ENCODE results near the gene MAGI2. TPM values are rescaled to one million over a fixed set of nuclear protein-coding genes. Genes with fewer than 3 reads are reported as not detected.

MAGI2 gene
- total RNA-seq, 1 donor from 2014 or later: 11.4 TPM

DNA sequence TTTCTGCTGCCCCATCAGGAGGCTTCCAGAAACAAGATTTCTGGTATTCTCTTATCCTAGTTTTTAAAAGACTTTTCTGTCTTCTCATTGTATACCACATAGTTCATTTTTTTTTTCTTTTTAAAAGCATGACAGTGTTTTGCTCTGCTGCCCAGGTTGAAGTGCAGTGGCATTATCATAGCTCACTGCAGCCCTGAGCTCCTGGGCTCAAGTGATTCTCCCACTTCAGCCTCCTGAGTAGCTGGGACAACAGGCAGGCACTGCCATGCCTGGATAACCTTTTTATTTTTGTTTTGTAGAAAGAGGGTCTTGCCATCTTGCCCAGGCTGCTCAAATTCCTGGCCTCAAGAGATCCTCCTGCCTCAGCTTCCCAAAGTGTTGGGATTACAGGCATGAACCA is 757.6 kb downstream of the MAGI2 start:
- H3K27me3 Mint-ChIP-seq: no peaks in the 10 kb centered on the region
- TF ChIP-seq, protein P1, sequence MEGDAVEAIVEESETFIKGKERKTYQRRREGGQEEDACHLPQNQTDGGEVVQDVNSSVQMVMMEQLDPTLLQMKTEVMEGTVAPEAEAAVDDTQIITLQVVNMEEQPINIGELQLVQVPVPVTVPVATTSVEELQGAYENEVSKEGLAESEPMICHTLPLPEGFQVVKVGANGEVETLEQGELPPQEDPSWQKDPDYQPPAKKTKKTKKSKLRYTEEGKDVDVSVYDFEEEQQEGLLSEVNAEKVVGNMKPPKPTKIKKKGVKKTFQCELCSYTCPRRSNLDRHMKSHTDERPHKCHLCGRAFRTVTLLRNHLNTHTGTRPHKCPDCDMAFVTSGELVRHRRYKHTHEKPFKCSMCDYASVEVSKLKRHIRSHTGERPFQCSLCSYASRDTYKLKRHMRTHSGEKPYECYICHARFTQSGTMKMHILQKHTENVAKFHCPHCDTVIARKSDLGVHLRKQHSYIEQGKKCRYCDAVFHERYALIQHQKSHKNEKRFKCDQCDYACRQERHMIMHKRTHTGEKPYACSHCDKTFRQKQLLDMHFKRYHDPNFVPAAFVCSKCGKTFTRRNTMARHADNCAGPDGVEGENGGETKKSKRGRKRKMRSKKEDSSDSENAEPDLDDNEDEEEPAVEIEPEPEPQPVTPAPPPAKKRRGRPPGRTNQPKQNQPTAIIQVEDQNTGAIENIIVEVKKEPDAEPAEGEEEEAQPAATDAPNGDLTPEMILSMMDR (IDR thresholded peaks at IDR 0.05; ENCODE audit: unreplicated experiment): no peak

DNA sequence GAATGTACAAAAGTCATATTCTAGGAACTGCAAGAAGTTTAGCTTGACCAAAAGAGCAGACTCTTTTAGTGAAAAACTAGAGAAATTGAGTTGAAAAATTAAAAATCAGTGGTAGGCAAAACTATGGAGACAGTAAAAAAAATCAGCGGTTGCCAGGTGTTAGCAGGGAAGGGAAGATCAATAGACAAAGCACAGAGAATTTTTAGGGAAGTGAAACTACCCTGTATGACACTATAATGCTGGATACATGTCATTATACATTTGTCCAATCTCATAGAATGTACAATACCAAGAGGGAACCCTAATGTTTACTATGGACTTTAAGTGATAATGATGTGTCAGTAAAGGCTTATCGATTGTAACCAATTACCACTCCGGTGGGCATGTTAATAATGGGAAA is 761.9 kb downstream of the MAGI2 start:
- no peak overlapping the region for H3K4me3 Mint-ChIP-seq (ENCODE audit: low read depth)
- TF ChIP-seq, protein P1 (IDR thresholded peaks at IDR 0.05; ENCODE audit: unreplicated experiment): no peak
- no peak for DNase-seq (ENCODE audit: low spot score, unreplicated experiment)
- no peaks in the 10 kb centered on the region for H3K27me3 Mint-ChIP-seq
- peaks cover 18% of the 10 kb centered on the region for H3K4me1 Mint-ChIP-seq (ENCODE audit: low read depth)
- H3K36me3 Mint-ChIP-seq (ENCODE audit: insufficient read depth): no peaks in the 10 kb centered on the region
- H3K27ac Mint-ChIP-seq: no peak overlapping the region
- no peaks in the 10 kb centered on the region for H3K9me3 Mint-ChIP-seq (ENCODE audit: low read depth)

More for the DNA sequence above, 757.6 kb downstream of the MAGI2 start:
- Mint-ChIP-seq H3K36me3 (ENCODE audit: insufficient read depth) (no peaks in the 10 kb centered on the region), H3K4me1 (ENCODE audit: low read depth) (peaks cover 12% of the 10 kb centered on the region), H3K4me3 (ENCODE audit: low read depth) (no peak overlapping the region), H3K9me3 (ENCODE audit: low read depth) (no peaks in the 10 kb centered on the region), H3K27ac (no peak overlapping the region)
- DNase-seq (ENCODE audit: low spot score, unreplicated experiment): no peak

DNA sequence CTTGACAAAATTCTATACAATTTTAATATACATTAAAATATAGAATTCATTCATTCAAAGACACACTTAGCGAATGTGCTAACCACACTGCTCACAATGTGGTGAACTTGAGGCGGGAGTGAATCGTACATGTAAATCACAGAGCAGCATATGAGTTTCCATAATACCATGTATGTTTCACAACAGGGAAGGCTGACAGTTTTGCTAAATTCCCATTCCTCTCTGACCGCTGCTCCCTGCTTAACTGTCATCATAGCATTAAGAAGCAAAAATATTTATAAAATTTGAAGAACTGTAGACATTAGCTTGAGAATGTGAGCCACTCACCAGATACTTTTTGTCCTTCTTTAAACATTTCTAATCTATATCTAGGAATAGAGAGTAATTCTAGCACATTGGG is 763.3 kb downstream of the MAGI2 start:
- TF ChIP-seq, protein P1 (IDR thresholded peaks at IDR 0.05; ENCODE audit: unreplicated experiment): no peak
- DNase-seq (ENCODE audit: low spot score, unreplicated experiment): no peak
- Mint-ChIP-seq H3K36me3 (ENCODE audit: insufficient read depth) (no peaks in the 10 kb centered on the region), H3K27me3 (no peaks in the 10 kb centered on the region), H3K27ac (no peak overlapping the region), H3K4me1 (ENCODE audit: low read depth) (peaks cover 19% of the 10 kb centered on the region), H3K4me3 (ENCODE audit: low read depth) (no peak overlapping the region), H3K9me3 (ENCODE audit: low read depth) (no peaks in the 10 kb centered on the region)

DNA sequence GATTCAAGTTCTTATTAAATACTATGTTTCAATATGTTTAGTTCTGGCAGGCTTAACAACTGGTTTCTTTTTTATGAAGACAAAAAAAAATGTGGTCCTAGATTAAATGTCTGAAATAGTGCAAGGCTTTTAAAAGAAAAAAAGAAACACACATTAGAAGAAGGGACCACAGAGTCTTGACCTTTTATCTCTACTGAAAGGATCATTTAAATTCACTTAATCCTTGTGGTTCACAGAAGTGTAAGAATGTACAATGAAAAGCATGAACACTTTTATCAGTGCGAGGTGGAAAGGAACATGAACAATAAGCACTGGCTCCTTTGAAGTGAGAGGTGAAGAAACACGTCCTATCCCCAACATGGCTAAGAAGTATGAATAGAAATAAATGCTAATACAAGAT is 765.1 kb downstream of the MAGI2 start:
- Mint-ChIP-seq H3K4me3 (ENCODE audit: low read depth) (no peak overlapping the region), H3K9me3 (ENCODE audit: low read depth) (no peaks in the 10 kb centered on the region), H3K27me3 (no peaks in the 10 kb centered on the region), H3K27ac (no peak overlapping the region), H3K4me1 (ENCODE audit: low read depth) (peaks cover 19% of the 10 kb centered on the region), H3K36me3 (ENCODE audit: insufficient read depth) (no peaks in the 10 kb centered on the region)
- DNase-seq (ENCODE audit: low spot score, unreplicated experiment): no peak
- TF ChIP-seq, protein P1 (IDR thresholded peaks at IDR 0.05; ENCODE audit: unreplicated experiment): no peak

DNA sequence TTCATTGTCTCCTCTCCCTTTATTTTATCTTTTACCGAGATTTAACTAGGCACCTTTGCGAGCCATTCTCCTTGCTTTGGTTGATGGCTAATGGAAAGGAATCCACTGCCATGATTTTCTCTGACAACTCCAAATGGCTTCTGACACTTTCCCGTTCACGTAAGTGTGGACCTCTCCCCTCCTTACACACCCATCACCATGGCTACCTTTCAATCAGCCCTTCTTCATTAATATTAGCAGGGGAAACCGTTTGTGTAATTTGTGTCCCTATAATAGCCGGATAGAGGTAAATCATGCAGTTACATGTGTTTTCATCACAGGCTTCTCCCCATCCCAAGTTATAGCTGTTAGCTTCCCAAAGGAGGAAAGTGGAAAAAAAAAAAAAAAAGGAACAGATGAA is 767.3 kb downstream of the MAGI2 start:
- TF ChIP-seq, protein P1 (IDR thresholded peaks at IDR 0.05; ENCODE audit: unreplicated experiment): no peak
- Mint-ChIP-seq H3K4me1 (ENCODE audit: low read depth) (peaks cover 8% of the 10 kb centered on the region), H3K36me3 (ENCODE audit: insufficient read depth) (no peaks in the 10 kb centered on the region), H3K27ac (no peak overlapping the region), H3K27me3 (no peaks in the 10 kb centered on the region), H3K9me3 (ENCODE audit: low read depth) (no peaks in the 10 kb centered on the region), H3K4me3 (ENCODE audit: low read depth) (no peak overlapping the region)
- DNase-seq (ENCODE audit: low spot score, unreplicated experiment): no peak
